GM18858 (cell line): ENCODE data around the gene SNX21.
"Not testable (repeated sequence)": the region's sequence is repeated elsewhere in the genome, so short reads cannot be mapped to it uniquely, and the experiment has no call there.

Experiments used
- ATAC-seq: cut with Tn5 transposase; IDR thresholded peaks from one replicate; pipeline ENCODE4 v1.9.1; 2021; ENCODE audit not compliant: unreplicated experiment

The SNX21 gene

GRCh38 chr20:45822857-45823256, 10.7 kb upstream of the SNX21 start:
- no peak for ATAC-seq

- ATAC-seq: no peak
These were observed 9.4 kb upstream of the SNX21 start for GRCh38 chr20:45823949-45824835.

GRCh38 chr20:45826381-45827019, 7.1 kb upstream of the SNX21 start:
- no peak for ATAC-seq

- no peak for ATAC-seq
These were observed 6.5 kb upstream of the SNX21 start, which contains the start of gene TNNC2 for GRCh38 chr20:45827030-45827652. TNNC2 (minus strand) TSS chr20:45827312; CDS start chr20:45827248, 64 bp downstream.

- no peak for ATAC-seq
These were observed 5.9 kb upstream of the SNX21 start for GRCh38 chr20:45827712-45828111.

GRCh38 chr20:45828589-45828988, 5.0 kb upstream of the SNX21 start:
- no peak for ATAC-seq

GRCh38 chr20:45829673-45830106, 3.9 kb upstream of the SNX21 start:
- ATAC-seq: not testable (repeated sequence)

- no peak for ATAC-seq
These were observed 980 bp upstream of the SNX21 start for GRCh38 chr20:45832619-45833018.

GRCh38 chr20:45833883-45834796, 541 bp downstream of the SNX21 start:
- no peak for ATAC-seq

GRCh38 chr20:45834797-45835161, 1.2 kb downstream of the SNX21 start:
- ATAC-seq: no peak

- ATAC-seq: no peak
These were observed 1.7 kb downstream of the SNX21 start for GRCh38 chr20:45835329-45835765.

- ATAC-seq: no peak
These were observed 2.2 kb downstream of the SNX21 start for GRCh38 chr20:45835825-45836224.

GRCh38 chr20:45836841-45837240, 3.2 kb downstream of the SNX21 start:
- ATAC-seq: no peak

GRCh38 chr20:45840700-45841198, 7.2 kb downstream of the SNX21 start:
- ATAC-seq: no peak

GRCh38 chr20:45841407-45842129, 8.0 kb downstream of the SNX21 start:
- ATAC-seq: no peak

- no peak for ATAC-seq
These were observed 8.7 kb downstream of the SNX21 start for GRCh38 chr20:45842169-45842812.

- no peak for ATAC-seq
These were observed 9.9 kb downstream of the SNX21 start for GRCh38 chr20:45843506-45843905.

- ATAC-seq: no peak
These were observed 11.9 kb downstream of the SNX21 start for GRCh38 chr20:45845452-45845851.

- no peak for ATAC-seq
These were observed 14.8 kb downstream of the SNX21 start for GRCh38 chr20:45848421-45848820.
